H1 (cell line): ENCODE measurements around the gene CUL2. TPM values are rescaled to one million over a fixed set of nuclear protein-coding genes. Genes with fewer than 3 reads are reported as not detected.

ENCODE experiments used
- CBX5 ChIP-seq: fragments of 300-800, 300-1000 bp; sonication (generic); IDR thresholded peaks from 2 replicates; pipeline ENCODE4 v1.7.1; 2016; ENCODE audit warnings: antibody characterized with exemption, low read length, low read depth
- HDAC6 ChIP-seq: IDR thresholded peaks from one replicate; pipeline ENCODE4 v1.7.1; 2012; ENCODE audit warnings: low read depth, mild to moderate bottlenecking, inconsistent platforms, low read length, moderate library complexity
- MAX ChIP-seq: IDR thresholded peaks from 2 replicates; pipeline ENCODE4 v1.6.1; 2012; ENCODE audit warnings: inconsistent platforms
- RFX5 ChIP-seq: IDR thresholded peaks from 2 replicates; pipeline ENCODE4 v1.6.1; 2011; ENCODE audit warnings: low read depth, low read length, improper control_type of control experiment, borderline replicate concordance
- SAP30 ChIP-seq: fragments of 300-600 bp; sonication (generic); IDR thresholded peaks from 2 replicates; pipeline ENCODE4 v1.7.1; 2012; ENCODE audit warnings: low read length, moderate library complexity, mild to moderate bottlenecking, inconsistent platforms; ENCODE audit not compliant: insufficient read depth, insufficient replicate concordance
- SIN3A ChIP-seq, 2 experiments: IDR thresholded peaks in 1 of 2; conservative IDR thresholded peaks in 1 of 2; 2 replicates each; pipeline ENCODE4 v1.6.1; 2011 to 2012; ENCODE audit warnings: low read length in 2 of 2, improper control_type of control experiment in 1 of 2, low read depth in 1 of 2, mild to moderate bottlenecking in 1 of 2
- SP2 ChIP-seq: IDR thresholded peaks from 2 replicates; pipeline ENCODE4 v1.6.1; 2012; ENCODE audit warnings: mild to moderate bottlenecking, low read length, inconsistent platforms
- polyA plus RNA-seq, 7 experiments: library from polyadenylated mRNA; depleted of rRNA in 3 of 7; stranded (reverse) in 5 of 7; unstranded in 2 of 7; fragments of >200 nt in 5 of 7; fragments of 200-250 nt in 2 of 7; gene quantifications; 1 replicate in 5 of 7; 2 replicates in 1 of 7; 4 replicates in 1 of 7; pipeline versions ENCODE4 v1.2.1 to v1.2.3, GENCODE V29; 2011 to 2013; ENCODE audit warnings: missing spikeins in 2 of 7, mixed read lengths in 2 of 7
- total RNA-seq: library from RNA; stranded (reverse); fragmentation: NEBNext Ultra II Directional; extraction: Animal tissue kit (Norgen Biotek cat#: 25700); gene quantifications from 2 replicates; pipeline ENCODE4 v1.2.1, GENCODE V29; 2021
- TF ChIP-seq, protein P1 (sequence below): fragments of 300-600 bp; sonication (generic); IDR thresholded peaks from 2 replicates; pipeline ENCODE4 v1.7.1; 2012; ENCODE audit warnings: low read length, moderate library complexity, mild to moderate bottlenecking, inconsistent platforms; ENCODE audit not compliant: insufficient replicate concordance

The CUL2 gene
- total and polyA plus RNA-seq, 2 of the 8 experiments (the other 6 are each of a cell fraction or from before 2014, with no cell fraction given): 10.2 to 43.1 TPM

- TF ChIP-seq, protein P1, sequence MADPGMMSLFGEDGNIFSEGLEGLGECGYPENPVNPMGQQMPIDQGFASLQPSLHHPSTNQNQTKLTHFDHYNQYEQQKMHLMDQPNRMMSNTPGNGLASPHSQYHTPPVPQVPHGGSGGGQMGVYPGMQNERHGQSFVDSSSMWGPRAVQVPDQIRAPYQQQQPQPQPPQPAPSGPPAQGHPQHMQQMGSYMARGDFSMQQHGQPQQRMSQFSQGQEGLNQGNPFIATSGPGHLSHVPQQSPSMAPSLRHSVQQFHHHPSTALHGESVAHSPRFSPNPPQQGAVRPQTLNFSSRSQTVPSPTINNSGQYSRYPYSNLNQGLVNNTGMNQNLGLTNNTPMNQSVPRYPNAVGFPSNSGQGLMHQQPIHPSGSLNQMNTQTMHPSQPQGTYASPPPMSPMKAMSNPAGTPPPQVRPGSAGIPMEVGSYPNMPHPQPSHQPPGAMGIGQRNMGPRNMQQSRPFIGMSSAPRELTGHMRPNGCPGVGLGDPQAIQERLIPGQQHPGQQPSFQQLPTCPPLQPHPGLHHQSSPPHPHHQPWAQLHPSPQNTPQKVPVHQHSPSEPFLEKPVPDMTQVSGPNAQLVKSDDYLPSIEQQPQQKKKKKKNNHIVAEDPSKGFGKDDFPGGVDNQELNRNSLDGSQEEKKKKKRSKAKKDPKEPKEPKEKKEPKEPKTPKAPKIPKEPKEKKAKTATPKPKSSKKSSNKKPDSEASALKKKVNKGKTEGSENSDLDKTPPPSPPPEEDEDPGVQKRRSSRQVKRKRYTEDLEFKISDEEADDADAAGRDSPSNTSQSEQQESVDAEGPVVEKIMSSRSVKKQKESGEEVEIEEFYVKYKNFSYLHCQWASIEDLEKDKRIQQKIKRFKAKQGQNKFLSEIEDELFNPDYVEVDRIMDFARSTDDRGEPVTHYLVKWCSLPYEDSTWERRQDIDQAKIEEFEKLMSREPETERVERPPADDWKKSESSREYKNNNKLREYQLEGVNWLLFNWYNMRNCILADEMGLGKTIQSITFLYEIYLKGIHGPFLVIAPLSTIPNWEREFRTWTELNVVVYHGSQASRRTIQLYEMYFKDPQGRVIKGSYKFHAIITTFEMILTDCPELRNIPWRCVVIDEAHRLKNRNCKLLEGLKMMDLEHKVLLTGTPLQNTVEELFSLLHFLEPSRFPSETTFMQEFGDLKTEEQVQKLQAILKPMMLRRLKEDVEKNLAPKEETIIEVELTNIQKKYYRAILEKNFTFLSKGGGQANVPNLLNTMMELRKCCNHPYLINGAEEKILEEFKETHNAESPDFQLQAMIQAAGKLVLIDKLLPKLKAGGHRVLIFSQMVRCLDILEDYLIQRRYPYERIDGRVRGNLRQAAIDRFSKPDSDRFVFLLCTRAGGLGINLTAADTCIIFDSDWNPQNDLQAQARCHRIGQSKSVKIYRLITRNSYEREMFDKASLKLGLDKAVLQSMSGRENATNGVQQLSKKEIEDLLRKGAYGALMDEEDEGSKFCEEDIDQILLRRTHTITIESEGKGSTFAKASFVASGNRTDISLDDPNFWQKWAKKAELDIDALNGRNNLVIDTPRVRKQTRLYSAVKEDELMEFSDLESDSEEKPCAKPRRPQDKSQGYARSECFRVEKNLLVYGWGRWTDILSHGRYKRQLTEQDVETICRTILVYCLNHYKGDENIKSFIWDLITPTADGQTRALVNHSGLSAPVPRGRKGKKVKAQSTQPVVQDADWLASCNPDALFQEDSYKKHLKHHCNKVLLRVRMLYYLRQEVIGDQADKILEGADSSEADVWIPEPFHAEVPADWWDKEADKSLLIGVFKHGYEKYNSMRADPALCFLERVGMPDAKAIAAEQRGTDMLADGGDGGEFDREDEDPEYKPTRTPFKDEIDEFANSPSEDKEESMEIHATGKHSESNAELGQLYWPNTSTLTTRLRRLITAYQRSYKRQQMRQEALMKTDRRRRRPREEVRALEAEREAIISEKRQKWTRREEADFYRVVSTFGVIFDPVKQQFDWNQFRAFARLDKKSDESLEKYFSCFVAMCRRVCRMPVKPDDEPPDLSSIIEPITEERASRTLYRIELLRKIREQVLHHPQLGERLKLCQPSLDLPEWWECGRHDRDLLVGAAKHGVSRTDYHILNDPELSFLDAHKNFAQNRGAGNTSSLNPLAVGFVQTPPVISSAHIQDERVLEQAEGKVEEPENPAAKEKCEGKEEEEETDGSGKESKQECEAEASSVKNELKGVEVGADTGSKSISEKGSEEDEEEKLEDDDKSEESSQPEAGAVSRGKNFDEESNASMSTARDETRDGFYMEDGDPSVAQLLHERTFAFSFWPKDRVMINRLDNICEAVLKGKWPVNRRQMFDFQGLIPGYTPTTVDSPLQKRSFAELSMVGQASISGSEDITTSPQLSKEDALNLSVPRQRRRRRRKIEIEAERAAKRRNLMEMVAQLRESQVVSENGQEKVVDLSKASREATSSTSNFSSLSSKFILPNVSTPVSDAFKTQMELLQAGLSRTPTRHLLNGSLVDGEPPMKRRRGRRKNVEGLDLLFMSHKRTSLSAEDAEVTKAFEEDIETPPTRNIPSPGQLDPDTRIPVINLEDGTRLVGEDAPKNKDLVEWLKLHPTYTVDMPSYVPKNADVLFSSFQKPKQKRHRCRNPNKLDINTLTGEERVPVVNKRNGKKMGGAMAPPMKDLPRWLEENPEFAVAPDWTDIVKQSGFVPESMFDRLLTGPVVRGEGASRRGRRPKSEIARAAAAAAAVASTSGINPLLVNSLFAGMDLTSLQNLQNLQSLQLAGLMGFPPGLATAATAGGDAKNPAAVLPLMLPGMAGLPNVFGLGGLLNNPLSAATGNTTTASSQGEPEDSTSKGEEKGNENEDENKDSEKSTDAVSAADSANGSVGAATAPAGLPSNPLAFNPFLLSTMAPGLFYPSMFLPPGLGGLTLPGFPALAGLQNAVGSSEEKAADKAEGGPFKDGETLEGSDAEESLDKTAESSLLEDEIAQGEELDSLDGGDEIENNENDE: no peak
- TF ChIP-seq SP2 (no peak), SIN3A (conservative IDR thresholded peaks at IDR 0.05 in 1 of 2, IDR thresholded peaks at IDR 0.05 in 1 of 2; ENCODE audit: low read depth in 1 of 2, low read length in 2 of 2) (0 out of 4 replicates have a peak, but pooled peaks of 1 of the 2 experiments have one; percentile 16), SAP30 (peak; percentile 44), MAX (no peak), HDAC6 (no peak), RFX5 (no peak), CBX5 (no peak)
- TF ChIP-seq, all 59 proteins: peak for 2
Measured at GRCh38 chr10:35089611-35090161, 455 bp downstream of the CUL2 start (continued).
